ENCODE measurements around the gene ITGAX.
"Not testable (repeated sequence)": the region's sequence is repeated elsewhere in the genome, so short reads cannot be mapped to it uniquely, and the experiment has no call there.

ITGAX gene

DNA sequence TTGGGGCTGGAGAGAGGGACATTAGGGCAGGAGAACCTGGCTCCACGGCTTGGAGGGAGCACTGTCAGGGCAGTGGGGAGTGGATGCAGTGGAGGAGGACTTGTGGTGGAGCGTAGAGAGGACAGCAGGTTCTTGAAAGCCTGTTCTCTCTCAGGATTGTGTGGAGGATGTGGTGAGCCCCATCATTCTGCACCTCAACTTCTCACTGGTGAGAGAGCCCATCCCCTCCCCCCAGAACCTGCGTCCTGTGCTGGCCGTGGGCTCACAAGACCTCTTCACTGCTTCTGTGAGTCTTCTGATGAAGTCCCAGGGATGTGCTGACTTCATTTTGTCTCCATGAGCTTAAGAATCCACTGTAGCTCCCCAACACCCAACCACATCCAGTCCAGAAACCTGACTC lies 59.7 kb downstream of the ITGAX start:
- Histone ChIP-seq H3K27ac (ENCODE audit: insufficient read depth in 1 of 2, low read depth in 1 of 2, low read length in 2 of 2, poor library complexity in 1 of 2, severe bottlenecking in 2 of 2) (no peak overlapping the region), H3K27me3 (replicated peaks in 2 of 5; ENCODE audit: control insufficient read depth in 4 of 5, insufficient read depth in 5 of 5, low read length in 4 of 5) (peaks cover 0 to 3% (median 0%) of the 10 kb centered on the region in 5 experiments), H3K9me3 (ENCODE audit: control extremely low read depth in 1 of 5, control insufficient read depth in 4 of 5, insufficient read depth in 2 of 5, low read depth in 1 of 5, low read length in 4 of 5) (no peaks in the 10 kb centered on the region), H3K4me1 (ENCODE audit: control extremely low read depth in 1 of 4, control insufficient read depth in 4 of 4, insufficient read depth in 4 of 4, low read length in 3 of 4) (peaks cover 0 to under 1% (median 0%) of the 10 kb centered on the region in 4 experiments), H3K4me3 (ENCODE audit: control insufficient read depth in 1 of 7, extremely low read depth in 1 of 7, insufficient read depth in 4 of 7, low read depth in 2 of 7, low read length in 6 of 7) (no peak overlapping the region), H3K36me3 (ENCODE audit: control insufficient read depth in 4 of 4, insufficient read depth in 4 of 4, low read length in 3 of 4) (no peaks in the 10 kb centered on the region)
- WGBS (ENCODE audit: insufficient coverage): 91% methylated on average over 4 of the region's 4 CpGs
- POLR2A ChIA-PET: no interaction called here
- CTCF ChIA-PET: interaction anchor here (1.1 kb wide), 1 partner anchor 28 kb away, joined by 3 read pairs; the partner anchor contains the start of gene ZNF843
- DNase-seq: no peak

DNA sequence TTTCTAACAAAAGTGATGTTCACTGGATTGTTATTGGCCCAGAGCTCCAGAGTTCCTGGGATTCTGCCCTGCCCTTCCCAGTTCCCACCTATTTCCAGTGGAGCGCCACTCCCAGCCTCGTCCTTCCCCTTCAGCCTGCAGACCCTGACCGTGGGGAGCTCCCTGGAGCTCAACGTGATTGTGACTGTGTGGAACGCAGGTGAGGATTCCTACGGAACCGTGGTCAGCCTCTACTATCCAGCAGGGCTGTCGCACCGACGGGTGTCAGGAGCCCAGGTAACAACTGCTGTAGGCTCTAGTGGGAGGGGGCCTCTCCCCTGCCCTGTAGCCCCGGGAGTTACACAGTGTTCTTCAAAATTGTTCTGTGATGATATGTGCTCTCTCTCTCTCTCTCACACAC lies 61.4 kb downstream of the ITGAX start:
- Histone ChIP-seq H3K9me3 (ENCODE audit: control extremely low read depth in 1 of 5, control insufficient read depth in 4 of 5, insufficient read depth in 2 of 5, low read depth in 1 of 5, low read length in 4 of 5) (peaks cover 0 to 2% (median 0%) of the 10 kb centered on the region in 5 experiments), H3K4me1 (ENCODE audit: control extremely low read depth in 1 of 4, control insufficient read depth in 4 of 4, insufficient read depth in 4 of 4, low read length in 3 of 4) (peaks cover 0 to 6% (median 0%) of the 10 kb centered on the region in 4 experiments), H3K27me3 (replicated peaks in 2 of 5; ENCODE audit: control insufficient read depth in 4 of 5, insufficient read depth in 5 of 5, low read length in 4 of 5) (peaks cover 0 to 3% (median 0%) of the 10 kb centered on the region in 5 experiments), H3K4me3 (ENCODE audit: control insufficient read depth in 1 of 7, extremely low read depth in 1 of 7, insufficient read depth in 4 of 7, low read depth in 2 of 7, low read length in 6 of 7) (no peak overlapping the region), H3K27ac (ENCODE audit: insufficient read depth in 1 of 2, low read depth in 1 of 2, low read length in 2 of 2, poor library complexity in 1 of 2, severe bottlenecking in 2 of 2) (no peak overlapping the region), H3K36me3 (ENCODE audit: control insufficient read depth in 4 of 4, insufficient read depth in 4 of 4, low read length in 3 of 4) (no peaks in the 10 kb centered on the region)
- ChIA-PET CTCF (interaction anchor here (1.7 kb wide), 1 partner anchor 14 kb away, joined by 6 read pairs; no protein-coding TSS in a partner anchor), POLR2A (no interaction called here)
- no peak for DNase-seq
- WGBS (ENCODE audit: insufficient coverage): 100% methylated on average over 6 of the region's 11 CpGs

- H3K9me3 ChIP-seq (ENCODE audit: control extremely low read depth in 1 of 5, control insufficient read depth in 4 of 5, insufficient read depth in 2 of 5, low read depth in 1 of 5, low read length in 4 of 5); DNase-seq; H3K27ac ChIP-seq (ENCODE audit: insufficient read depth in 1 of 2, low read depth in 1 of 2, low read length in 2 of 2, poor library complexity in 1 of 2, severe bottlenecking in 2 of 2); POLR2A ChIA-PET; H3K27me3 ChIP-seq (replicated peaks in 2 of 5; ENCODE audit: control insufficient read depth in 4 of 5, insufficient read depth in 5 of 5, low read length in 4 of 5); H3K36me3 ChIP-seq (ENCODE audit: control insufficient read depth in 4 of 4, insufficient read depth in 4 of 4, low read length in 3 of 4); H3K4me1 ChIP-seq (ENCODE audit: control extremely low read depth in 1 of 4, control insufficient read depth in 4 of 4, insufficient read depth in 4 of 4, low read length in 3 of 4); H3K4me3 ChIP-seq (ENCODE audit: control insufficient read depth in 1 of 7, extremely low read depth in 1 of 7, insufficient read depth in 4 of 7, low read depth in 2 of 7, low read length in 6 of 7): not testable (repeated sequence)
- CTCF ChIA-PET: interaction anchor here (1.7 kb wide), 1 partner anchor 14 kb away, joined by 6 read pairs; no protein-coding TSS in a partner anchor
- no CpG with 5 or more reads among the region's 2 CpGs for WGBS (ENCODE audit: insufficient coverage)
Measured at GRCh38 chr16:31417036-31417435, 62.1 kb downstream of the ITGAX start.

DNA sequence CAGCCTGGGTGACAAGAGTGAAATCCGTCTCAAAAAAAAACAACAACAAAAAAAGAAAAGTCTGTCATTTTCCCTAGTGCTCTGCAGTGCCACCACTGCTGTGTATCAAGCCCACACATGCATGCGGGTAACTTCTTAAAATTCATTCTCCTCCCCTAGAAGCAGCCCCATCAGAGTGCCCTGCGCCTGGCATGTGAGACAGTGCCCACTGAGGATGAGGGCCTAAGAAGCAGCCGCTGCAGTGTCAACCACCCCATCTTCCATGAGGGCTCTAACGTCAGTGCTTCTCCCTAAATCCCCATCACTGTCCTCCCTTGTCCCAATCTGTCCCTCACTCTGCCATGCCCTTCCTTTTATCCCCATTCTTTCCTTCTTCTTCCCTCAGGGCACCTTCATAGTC lies 62.9 kb downstream of the ITGAX start:
- Histone ChIP-seq H3K36me3 (ENCODE audit: control insufficient read depth in 4 of 4, insufficient read depth in 4 of 4, low read length in 3 of 4) (no peaks in the 10 kb centered on the region), H3K9me3 (ENCODE audit: control extremely low read depth in 1 of 5, control insufficient read depth in 4 of 5, insufficient read depth in 2 of 5, low read depth in 1 of 5, low read length in 4 of 5) (peaks cover 0 to 4% (median 0%) of the 10 kb centered on the region in 5 experiments), H3K27me3 (replicated peaks in 2 of 5; ENCODE audit: control insufficient read depth in 4 of 5, insufficient read depth in 5 of 5, low read length in 4 of 5) (peaks cover 0 to 3% (median 0%) of the 10 kb centered on the region in 5 experiments), H3K4me3 (ENCODE audit: control insufficient read depth in 1 of 7, extremely low read depth in 1 of 7, insufficient read depth in 4 of 7, low read depth in 2 of 7, low read length in 6 of 7) (no peak overlapping the region), H3K27ac (ENCODE audit: insufficient read depth in 1 of 2, low read depth in 1 of 2, low read length in 2 of 2, poor library complexity in 1 of 2, severe bottlenecking in 2 of 2) (no peak overlapping the region), H3K4me1 (ENCODE audit: control extremely low read depth in 1 of 4, control insufficient read depth in 4 of 4, insufficient read depth in 4 of 4, low read length in 3 of 4) (peaks cover 0 to 6% (median 0%) of the 10 kb centered on the region in 4 experiments)
- 95% methylated on average over 5 of the region's 5 CpGs for WGBS (ENCODE audit: insufficient coverage)
- DNase-seq: no peak
- ChIA-PET CTCF (no interaction called here), POLR2A (no interaction called here)

GRCh38 chr16:31420037-31420436 lies 65.1 kb downstream of the ITGAX start:
- ChIA-PET POLR2A (no interaction called here), CTCF (interaction anchor here (0.7 to 1.6 kb wide), 5 partner anchors 12 to 30 kb away, joined by 3 to 6 read pairs (median 3); partner anchors contain the start of gene ZNF843)
- Histone ChIP-seq H3K9me3 (ENCODE audit: control extremely low read depth in 1 of 5, control insufficient read depth in 4 of 5, insufficient read depth in 2 of 5, low read depth in 1 of 5, low read length in 4 of 5) (peaks cover 0 to 4% (median 0%) of the 10 kb centered on the region in 5 experiments), H3K4me3 (ENCODE audit: control insufficient read depth in 1 of 7, extremely low read depth in 1 of 7, insufficient read depth in 4 of 7, low read depth in 2 of 7, low read length in 6 of 7) (no peak overlapping the region), H3K36me3 (ENCODE audit: control insufficient read depth in 4 of 4, insufficient read depth in 4 of 4, low read length in 3 of 4) (no peaks in the 10 kb centered on the region), H3K4me1 (ENCODE audit: control extremely low read depth in 1 of 4, control insufficient read depth in 4 of 4, insufficient read depth in 4 of 4, low read length in 3 of 4) (peaks cover 0 to 6% (median 0%) of the 10 kb centered on the region in 4 experiments), H3K27ac (ENCODE audit: insufficient read depth in 1 of 2, low read depth in 1 of 2, low read length in 2 of 2, poor library complexity in 1 of 2, severe bottlenecking in 2 of 2) (no peak overlapping the region), H3K27me3 (replicated peaks in 2 of 5; ENCODE audit: control insufficient read depth in 4 of 5, insufficient read depth in 5 of 5, low read length in 4 of 5) (no peaks in the 10 kb centered on the region)
- DNase-seq: no peak
- 100% methylated on average over 3 of the region's 3 CpGs for WGBS (ENCODE audit: insufficient coverage)

DNA sequence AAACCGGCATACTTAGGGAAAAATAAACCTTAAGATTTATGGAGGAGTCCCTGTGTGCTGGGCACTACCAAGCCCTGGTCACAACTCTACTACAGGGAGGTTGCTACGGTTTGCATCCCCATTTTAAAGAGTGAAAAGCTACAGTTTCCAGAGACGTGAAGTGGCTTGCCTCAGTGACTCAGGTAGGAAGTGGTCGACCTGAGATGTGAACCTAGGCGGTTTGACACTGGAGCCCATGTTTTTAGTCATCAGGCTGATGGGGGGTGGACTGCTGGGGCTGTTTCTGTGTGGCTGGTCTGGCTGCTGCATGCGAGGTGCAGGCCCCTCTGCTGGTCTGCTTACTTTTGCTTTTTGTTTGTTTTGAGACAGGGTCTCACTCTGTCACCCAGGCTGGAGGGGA lies 66.6 kb downstream of the ITGAX start:
- WGBS (ENCODE audit: insufficient coverage): 90% methylated on average over 6 of the region's 6 CpGs
- no peak overlapping the region for H3K4me3 ChIP-seq (ENCODE audit: control insufficient read depth in 1 of 7, extremely low read depth in 1 of 7, insufficient read depth in 4 of 7, low read depth in 2 of 7, low read length in 6 of 7)
- no peaks in the 10 kb centered on the region for H3K27me3 ChIP-seq (replicated peaks in 2 of 5; ENCODE audit: control insufficient read depth in 4 of 5, insufficient read depth in 5 of 5, low read length in 4 of 5)
- no peaks in the 10 kb centered on the region for H3K36me3 ChIP-seq (ENCODE audit: control insufficient read depth in 4 of 4, insufficient read depth in 4 of 4, low read length in 3 of 4)
- POLR2A ChIA-PET: no interaction called here
- peaks cover 0 to 4% (median 0%) of the 10 kb centered on the region in 5 experiments for H3K9me3 ChIP-seq (ENCODE audit: control extremely low read depth in 1 of 5, control insufficient read depth in 4 of 5, insufficient read depth in 2 of 5, low read depth in 1 of 5, low read length in 4 of 5)
- no peak overlapping the region for H3K27ac ChIP-seq (ENCODE audit: insufficient read depth in 1 of 2, low read depth in 1 of 2, low read length in 2 of 2, poor library complexity in 1 of 2, severe bottlenecking in 2 of 2)
- H3K4me1 ChIP-seq (ENCODE audit: control extremely low read depth in 1 of 4, control insufficient read depth in 4 of 4, insufficient read depth in 4 of 4, low read length in 3 of 4): peaks cover 0 to 6% (median 0%) of the 10 kb centered on the region in 4 experiments
- no peak for DNase-seq
- CTCF ChIA-PET: interaction anchor here (1.0 to 1.5 kb wide), 2 partner anchors 38 to 115 kb away, joined by 3 to 5 read pairs; no protein-coding TSS in a partner anchor

DNA sequence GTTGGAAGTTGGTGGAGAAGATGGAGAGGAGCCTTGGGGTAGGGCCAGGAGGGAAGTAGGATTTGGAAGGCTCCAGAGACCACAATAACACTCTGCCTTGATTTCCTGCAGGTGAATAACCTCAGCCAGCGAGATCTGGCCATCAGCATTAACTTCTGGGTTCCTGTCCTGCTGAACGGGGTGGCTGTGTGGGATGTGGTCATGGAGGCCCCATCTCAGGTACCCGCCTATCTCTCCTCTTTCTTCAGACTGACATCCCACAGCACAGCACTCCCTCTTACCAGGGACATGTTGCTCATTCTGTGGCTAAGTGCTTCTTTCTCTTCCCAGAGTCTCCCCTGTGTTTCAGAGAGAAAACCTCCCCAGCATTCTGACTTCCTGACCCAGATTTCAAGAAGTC lies 68.3 kb downstream of the ITGAX start:
- CTCF ChIA-PET: no interaction called here
- H3K9me3 ChIP-seq (ENCODE audit: control extremely low read depth in 1 of 5, control insufficient read depth in 4 of 5, insufficient read depth in 2 of 5, low read depth in 1 of 5, low read length in 4 of 5): peaks cover 0 to 4% (median 0%) of the 10 kb centered on the region in 5 experiments
- no peaks in the 10 kb centered on the region for H3K27me3 ChIP-seq (replicated peaks in 2 of 5; ENCODE audit: control insufficient read depth in 4 of 5, insufficient read depth in 5 of 5, low read length in 4 of 5)
- H3K4me3 ChIP-seq (ENCODE audit: control insufficient read depth in 1 of 7, extremely low read depth in 1 of 7, insufficient read depth in 4 of 7, low read depth in 2 of 7, low read length in 6 of 7): no peak overlapping the region
- peaks cover 0 to 6% (median 6%) of the 10 kb centered on the region in 4 experiments for H3K4me1 ChIP-seq (ENCODE audit: control extremely low read depth in 1 of 4, control insufficient read depth in 4 of 4, insufficient read depth in 4 of 4, low read length in 3 of 4)
- POLR2A ChIA-PET: no interaction called here
- H3K36me3 ChIP-seq (ENCODE audit: control insufficient read depth in 4 of 4, insufficient read depth in 4 of 4, low read length in 3 of 4): no peaks in the 10 kb centered on the region
- 67% methylated on average over 3 of the region's 3 CpGs for WGBS (ENCODE audit: insufficient coverage)
- no peak for DNase-seq
- H3K27ac ChIP-seq (ENCODE audit: insufficient read depth in 1 of 2, low read depth in 1 of 2, low read length in 2 of 2, poor library complexity in 1 of 2, severe bottlenecking in 2 of 2): no peak overlapping the region

Measured in common myeloid progenitor, CD34-positive (primary cell).